Right lobe of liver (tissue), 6 donors: ENCODE data around the gene GJC1. TPM values are rescaled to one million over a fixed set of nuclear protein-coding genes. Genes with fewer than 3 reads are reported as not detected.

Experiments
- ATAC-seq, 4 donors: fragments of 200-7000 bp; cut with Tn5 transposase; one replicate each; pipeline ENCODE4 v1.9.1; 2020; ENCODE audit warnings: mild to moderate bottlenecking in 4 of 4, moderate library complexity in 4 of 4
- DNase-seq, 3 donors: peaks; one replicate each; pipeline ENCODE4 v3.0.0-alpha.2; 2020
- H3K27ac ChIP-seq, 3 donors: fragments of 200-600 bp; one replicate each; pipeline ENCODE4 v1.8.0; 2022
- H3K27me3 ChIP-seq, 2 donors: fragments of 200-600 bp; one replicate each; pipeline ENCODE4 v1.8.0; 2022
- H3K36me3 ChIP-seq, 4 donors: fragments of 200-600 bp; sonication (generic) in 1 of 4; one replicate each; pipeline versions ENCODE4 v1.5.1 to v1.8.0; 2017 to 2022; ENCODE audit warnings: control low read depth in 1 of 4
- H3K4me1 ChIP-seq, 4 donors: fragments of 200-600 bp; sonication (generic) in 1 of 4; one replicate each; pipeline versions ENCODE4 v1.5.1 to v1.8.0; 2017 to 2022; ENCODE audit warnings: control low read depth in 1 of 4
- H3K4me3 ChIP-seq, 3 donors: fragments of 200-600 bp; one replicate each; pipeline ENCODE4 v1.8.0; 2022
- H3K9me3 ChIP-seq, 4 donors: fragments of 200-600 bp; sonication (generic) in 1 of 4; one replicate each; pipeline versions ENCODE4 v1.5.1 to v1.8.0; 2017 to 2022; ENCODE audit warnings: control low read depth in 1 of 4
- CTCF ChIP-seq, 4 donors: fragments of 200-600 bp in 3 of 4; fragments of 450-650 bp in 1 of 4; IDR thresholded peaks; one replicate each; pipeline versions ENCODE4 v1.5.1 to v1.8.0; 2016 to 2022; ENCODE audit warnings: antibody characterized with exemption in 4 of 4, mild to moderate bottlenecking in 2 of 4
- POLR2A ChIP-seq: fragments of 450-650 bp; IDR thresholded peaks from one replicate; pipeline ENCODE4 v1.6.1; 2017; ENCODE audit warnings: antibody characterized with exemption, mild to moderate bottlenecking
- WGBS: methylation state at CpG from one replicate; pipeline ENCODE4 v1.1.6; 2018; ENCODE audit warnings: low coverage, low lambda C conversion rate; ENCODE audit not compliant: insufficient coverage; ENCODE audit errors: missing lambda C conversion rate; 5-methylcytosine and 5-hydroxymethylcytosine counted together
- intact Hi-C, 2 donors: fragments of 100-400 bp; cut with DNase I; formaldehyde crosslinking; loops; one replicate each; pipeline versions ENCODE4 v1.11.2 to v1.14.1; 2022
- total RNA-seq, 6 experiments: library from RNA; depleted of rRNA in 2 of 6; stranded (reverse); fragments of >200 nt in 2 of 6; fragmentation: NEBNext Ultra II Directional in 3 of 6; extraction: Animal tissue kit (Norgen Biotek cat#: 25700) in 3 of 6; gene quantifications; one replicate each; pipeline versions ENCODE4 v1.1.0 to v1.2.4, GENCODE V29; 2016 to 2023
- donor health status: DM: no; HTN: yes; CAD: no.
- donor health status: DM: no; HTN: no; CAD: no.
- donor health status: DM: no; HTN: no; CAD: no.
- donor health status: DM: no; HTN: yes; CAD: no.
- donor health status: DM: no; HTN: yes; CAD: no.

Gene GJC1
- total RNA-seq, 6 experiments from 2014 or later = 0.18 to 0.84 (median 0.33) TPM

- H3K27ac ChIP-seq = no peak overlapping the region
- no peaks in the 10 kb centered on the region for H3K9me3 ChIP-seq
- TF ChIP-seq POLR2A = no peak
- no peaks in the 10 kb centered on the region for H3K27me3 ChIP-seq
- H3K4me3 ChIP-seq = no peak overlapping the region
- no peak for DNase-seq
- intact Hi-C loops = no loop called here
- H3K36me3 ChIP-seq = no peaks in the 10 kb centered on the region
- 75% methylated on average over 4 of the region's 10 CpGs for WGBS
- ATAC-seq = no peak
- H3K4me1 ChIP-seq = no peaks in the 10 kb centered on the region
These were observed 25.6 kb downstream of the GJC1 start for GRCh38 chr17:44804302-44805089.

GRCh38 chr17:44801880-44802279, 28.2 kb downstream of the GJC1 start:
- intact Hi-C loops = no loop called here
- DNase-seq = no peak
- Histone ChIP-seq H3K27ac (no peak overlapping the region), H3K4me3 (no peak overlapping the region), H3K4me1 (no peaks in the 10 kb centered on the region), H3K27me3 (no peaks in the 10 kb centered on the region), H3K36me3 (no peaks in the 10 kb centered on the region), H3K9me3 (no peaks in the 10 kb centered on the region)
- 98% methylated on average over 5 of the region's 5 CpGs for WGBS
- TF ChIP-seq CTCF (IDR thresholded peaks at IDR 0.05) = no peak
- no peak for TF ChIP-seq POLR2A
- ATAC-seq = no peak

- Histone ChIP-seq H3K9me3 (no peaks in the 10 kb centered on the region), H3K27me3 (no peaks in the 10 kb centered on the region), H3K4me3 (peak overlapping the region in 1 of 3 donors; percentile 12), H3K27ac (no peak overlapping the region), H3K4me1 (no peaks in the 10 kb centered on the region), H3K36me3 (no peaks in the 10 kb centered on the region)
- 30% methylated on average over 2 of the region's 2 CpGs for WGBS
- DNase-seq = no peak
- intact Hi-C loops = no loop called here
- TF ChIP-seq POLR2A = no peak
- ATAC-seq = peak in 3 of 4 donors; percentile 17 to 72 (median 63)
These were observed 31.7 kb downstream of the GJC1 start for GRCh38 chr17:44798356-44798755.

GRCh38 chr17:44797802-44798201, 32.3 kb downstream of the GJC1 start:
- ATAC-seq (peak in 2 of 4 donors; percentile 81 to 84), DNase-seq (peak in 1 of 3 donors; percentile 65)
- intact Hi-C loops = no loop called here
- no peak overlapping the region for H3K27ac ChIP-seq
- WGBS = 34% methylated on average over 7 of the region's 11 CpGs
- H3K27me3 ChIP-seq = no peaks in the 10 kb centered on the region
- no peaks in the 10 kb centered on the region for H3K9me3 ChIP-seq
- H3K36me3 ChIP-seq = no peaks in the 10 kb centered on the region
- H3K4me3 ChIP-seq = peak overlapping the region in 1 of 3 donors; percentile 12
- H3K4me1 ChIP-seq = no peaks in the 10 kb centered on the region
- TF ChIP-seq CTCF (IDR thresholded peaks at IDR 0.05) (no peak), POLR2A (no peak)

- WGBS = 90% methylated on average over 8 of the region's 9 CpGs
- Histone ChIP-seq H3K27ac (no peak overlapping the region), H3K4me1 (no peaks in the 10 kb centered on the region), H3K36me3 (no peaks in the 10 kb centered on the region), H3K9me3 (no peaks in the 10 kb centered on the region), H3K4me3 (no peak overlapping the region), H3K27me3 (no peaks in the 10 kb centered on the region)
- TF ChIP-seq POLR2A (no peak), CTCF (IDR thresholded peaks at IDR 0.05) (no peak)
- intact Hi-C loops = no loop called here
- ATAC-seq = no peak
- no peak for DNase-seq
These were observed 33.4 kb downstream of the GJC1 start for GRCh38 chr17:44796731-44797130.
